GM19463 (cell line): ENCODE data around the gene PER2.
"Not testable (repeated sequence)": the region's sequence is repeated elsewhere in the genome, so short reads cannot be mapped to it uniquely, and the experiment has no call there.

Source experiments
- ATAC-seq: cut with Tn5 transposase; IDR thresholded peaks from one replicate; pipeline ENCODE4 v1.9.1; 2021; ENCODE audit warnings: mild to moderate bottlenecking, moderate library complexity; ENCODE audit not compliant: unreplicated experiment

The PER2 gene, protein sequence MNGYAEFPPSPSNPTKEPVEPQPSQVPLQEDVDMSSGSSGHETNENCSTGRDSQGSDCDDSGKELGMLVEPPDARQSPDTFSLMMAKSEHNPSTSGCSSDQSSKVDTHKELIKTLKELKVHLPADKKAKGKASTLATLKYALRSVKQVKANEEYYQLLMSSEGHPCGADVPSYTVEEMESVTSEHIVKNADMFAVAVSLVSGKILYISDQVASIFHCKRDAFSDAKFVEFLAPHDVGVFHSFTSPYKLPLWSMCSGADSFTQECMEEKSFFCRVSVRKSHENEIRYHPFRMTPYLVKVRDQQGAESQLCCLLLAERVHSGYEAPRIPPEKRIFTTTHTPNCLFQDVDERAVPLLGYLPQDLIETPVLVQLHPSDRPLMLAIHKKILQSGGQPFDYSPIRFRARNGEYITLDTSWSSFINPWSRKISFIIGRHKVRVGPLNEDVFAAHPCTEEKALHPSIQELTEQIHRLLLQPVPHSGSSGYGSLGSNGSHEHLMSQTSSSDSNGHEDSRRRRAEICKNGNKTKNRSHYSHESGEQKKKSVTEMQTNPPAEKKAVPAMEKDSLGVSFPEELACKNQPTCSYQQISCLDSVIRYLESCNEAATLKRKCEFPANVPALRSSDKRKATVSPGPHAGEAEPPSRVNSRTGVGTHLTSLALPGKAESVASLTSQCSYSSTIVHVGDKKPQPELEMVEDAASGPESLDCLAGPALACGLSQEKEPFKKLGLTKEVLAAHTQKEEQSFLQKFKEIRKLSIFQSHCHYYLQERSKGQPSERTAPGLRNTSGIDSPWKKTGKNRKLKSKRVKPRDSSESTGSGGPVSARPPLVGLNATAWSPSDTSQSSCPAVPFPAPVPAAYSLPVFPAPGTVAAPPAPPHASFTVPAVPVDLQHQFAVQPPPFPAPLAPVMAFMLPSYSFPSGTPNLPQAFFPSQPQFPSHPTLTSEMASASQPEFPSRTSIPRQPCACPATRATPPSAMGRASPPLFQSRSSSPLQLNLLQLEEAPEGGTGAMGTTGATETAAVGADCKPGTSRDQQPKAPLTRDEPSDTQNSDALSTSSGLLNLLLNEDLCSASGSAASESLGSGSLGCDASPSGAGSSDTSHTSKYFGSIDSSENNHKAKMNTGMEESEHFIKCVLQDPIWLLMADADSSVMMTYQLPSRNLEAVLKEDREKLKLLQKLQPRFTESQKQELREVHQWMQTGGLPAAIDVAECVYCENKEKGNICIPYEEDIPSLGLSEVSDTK (N-terminal part only)

DNA sequence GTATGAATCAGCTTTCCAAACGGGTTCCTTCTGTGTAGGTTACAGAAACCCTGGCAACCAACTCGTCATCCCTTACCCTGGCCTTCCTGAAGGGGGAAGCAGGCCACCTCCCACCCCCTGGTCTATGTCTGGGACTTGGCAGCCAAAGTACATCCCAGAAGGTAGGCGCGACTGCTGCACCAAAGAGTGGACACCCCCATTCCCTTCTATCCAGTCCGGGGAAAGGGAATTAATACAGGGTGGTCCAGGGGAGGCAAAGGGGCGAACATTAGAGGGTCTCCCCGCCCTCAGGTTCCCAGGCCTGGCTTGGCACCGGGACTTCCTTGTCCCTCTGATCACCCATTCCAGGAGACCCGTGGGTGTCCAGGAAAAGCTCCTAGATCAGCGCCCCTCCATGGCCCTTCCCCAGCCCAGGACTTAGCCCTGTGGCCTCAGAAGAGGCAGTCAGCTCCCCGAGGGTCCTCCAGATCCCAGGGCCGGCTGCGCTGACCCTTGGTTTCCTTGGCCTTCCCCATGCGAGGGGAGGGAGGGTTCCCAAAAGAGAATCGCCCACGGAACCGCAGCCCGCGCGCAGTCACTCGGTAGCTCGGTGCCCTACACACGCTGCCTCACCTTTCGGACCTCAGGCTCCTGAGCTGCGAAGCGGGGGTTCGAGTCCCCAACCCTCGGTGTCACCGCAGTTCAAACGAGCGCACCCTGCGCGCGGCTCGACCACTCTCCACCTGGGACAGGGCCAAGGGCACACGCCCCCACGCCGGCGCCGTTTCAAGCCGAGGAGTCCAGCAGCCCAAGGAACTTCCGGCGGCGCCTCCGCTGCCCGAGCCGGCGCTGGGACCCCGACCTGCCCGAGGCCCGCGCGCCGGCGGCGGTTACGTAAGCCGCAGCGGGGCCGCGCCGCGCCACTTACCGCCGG is at the start of gene PER2:
TSS of gene PER2 (minus strand) at position 874 of the 913 bp plus-strand sequence. CDS start 10,674 bp downstream, outside the sequence.
- ATAC-seq, result peak; percentile 27

DNA sequence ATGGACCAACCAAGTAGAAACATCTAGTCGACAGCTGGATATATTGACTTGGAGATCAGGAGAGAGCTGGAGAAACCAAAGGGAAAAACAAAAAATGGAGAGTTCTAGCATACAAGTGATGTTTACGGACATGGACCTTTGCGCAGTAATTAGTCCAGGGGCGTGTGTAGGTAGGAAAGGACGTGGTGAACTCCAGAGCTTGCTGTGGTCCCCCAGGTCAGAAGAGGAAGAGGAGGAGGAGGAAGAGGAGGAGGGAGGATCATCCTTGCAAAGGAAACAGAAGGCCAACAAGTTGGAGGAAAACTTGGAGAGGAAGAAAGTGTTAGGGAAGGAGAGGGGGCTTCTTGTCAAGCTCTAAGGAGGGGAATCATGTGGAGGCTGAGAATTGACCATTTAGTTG is 49.4 kb upstream of the PER2 start:
- ATAC-seq, result no peak

DNA sequence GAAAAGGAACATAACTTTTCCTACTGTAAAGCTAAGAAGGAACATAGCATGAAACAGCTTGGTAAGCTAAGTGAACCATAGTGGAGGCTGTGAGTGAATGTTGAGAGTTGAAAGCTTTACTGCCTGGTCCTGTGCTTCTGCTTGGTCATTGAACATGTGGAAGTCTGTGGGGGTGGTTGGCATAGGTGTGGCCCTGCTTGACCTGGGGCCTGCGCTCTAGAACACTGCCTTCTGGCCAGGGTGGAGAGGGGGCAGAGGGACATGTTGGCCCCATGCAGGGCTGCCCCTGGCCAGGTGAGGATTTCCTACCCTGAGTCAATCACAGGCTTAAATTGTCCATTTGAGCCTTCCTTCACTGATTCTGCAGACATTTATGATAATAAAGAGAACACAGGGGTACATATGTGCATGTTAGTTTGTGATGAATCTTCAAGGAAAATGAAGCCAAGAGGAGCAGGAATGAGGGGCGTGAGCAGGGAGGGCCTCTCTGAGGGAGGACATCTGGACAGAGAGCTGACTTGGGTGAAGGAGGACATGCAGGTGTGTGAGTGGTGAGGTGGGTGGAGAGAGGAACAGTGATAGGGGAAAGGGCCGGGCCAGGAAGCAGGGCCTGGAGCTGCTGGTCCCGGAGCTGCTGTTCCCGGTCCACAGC is 48.5 kb upstream of the PER2 start:
- no peak for ATAC-seq

DNA sequence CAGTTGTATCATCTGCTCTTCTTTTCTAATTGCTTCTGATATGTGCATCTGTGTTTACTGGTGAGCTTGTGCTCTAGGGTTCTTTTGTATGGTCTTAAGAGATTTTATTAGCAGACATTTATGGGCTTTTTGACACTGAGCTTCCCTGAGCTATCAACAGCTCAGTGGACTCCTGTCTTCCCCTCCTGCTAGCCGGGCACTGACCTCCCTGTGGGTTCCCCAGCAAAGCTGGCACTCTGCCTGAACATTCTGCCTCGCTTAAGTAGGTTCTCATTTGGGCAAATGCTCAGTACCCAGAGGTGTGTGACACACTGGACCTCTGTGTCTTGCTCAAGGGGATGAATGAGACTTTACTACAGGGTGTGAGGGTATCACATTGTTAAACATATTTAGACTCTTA is 47.7 kb upstream of the PER2 start:
- no peak for ATAC-seq

DNA sequence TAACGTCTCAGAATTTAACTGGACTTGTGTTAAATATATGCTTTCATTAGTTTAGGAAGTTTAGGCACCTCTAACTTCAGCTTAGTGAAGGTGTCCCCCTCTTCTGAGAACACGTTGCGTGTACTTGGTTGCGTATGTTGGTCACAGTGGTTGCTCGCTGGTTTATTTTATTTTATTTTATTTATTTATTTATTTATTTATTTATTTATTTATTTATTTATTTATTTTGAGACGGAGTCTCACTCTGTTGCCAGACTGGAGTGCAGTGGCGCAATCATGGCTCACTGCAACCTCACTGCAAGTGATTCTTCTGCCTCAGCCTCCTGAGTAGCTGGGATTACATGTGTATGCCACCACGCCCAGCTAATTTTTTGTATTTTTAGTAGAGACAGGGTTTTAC is 47.2 kb upstream of the PER2 start:
- not testable (repeated sequence) for ATAC-seq

- no peak for ATAC-seq
Measured at GRCh38 chr2:238334885-238335284, 46.5 kb upstream of the PER2 start.

DNA sequence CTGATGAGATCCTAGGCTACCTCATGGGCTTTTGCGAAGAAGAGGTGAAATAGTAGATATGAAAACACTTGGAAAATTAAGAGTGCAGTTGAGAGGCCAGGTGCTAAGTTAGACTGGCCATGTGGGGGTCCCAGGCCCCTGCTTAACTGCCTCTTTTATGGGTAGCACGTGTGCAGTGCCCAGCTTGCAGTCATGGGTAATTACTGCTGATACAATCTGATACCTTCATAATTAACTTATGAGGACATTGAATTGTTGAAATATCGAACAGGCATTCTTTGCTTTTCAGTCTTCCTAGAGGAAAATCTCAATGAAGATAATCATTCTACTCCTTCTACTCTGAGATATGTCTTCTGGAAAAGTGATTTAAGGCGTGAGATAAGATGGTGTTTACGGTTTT is 43.5 kb upstream of the PER2 start:
- ATAC-seq, result no peak

DNA sequence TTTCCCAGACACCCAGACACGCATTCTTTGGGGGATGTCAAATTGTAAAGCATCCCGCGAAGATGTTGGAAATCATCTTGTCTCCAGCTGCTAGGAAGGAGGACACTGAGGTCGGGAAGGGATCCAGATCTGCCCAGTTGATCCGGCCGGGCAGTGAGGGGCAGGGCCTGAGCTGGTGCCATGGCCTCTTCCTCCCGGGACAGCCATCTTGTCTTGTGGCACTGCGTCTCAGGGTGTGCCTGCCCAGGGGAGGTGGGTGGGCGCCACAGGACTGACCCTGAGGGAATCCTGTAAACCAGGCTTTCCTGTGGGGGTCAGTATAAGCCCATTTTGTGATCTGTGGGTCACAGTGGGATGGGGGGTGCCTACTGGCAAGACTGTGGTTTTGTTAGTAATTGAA is 42.0 kb upstream of the PER2 start:
- no peak for ATAC-seq

GRCh38 chr2:238327751-238328150 is 39.3 kb upstream of the PER2 start:
- no peak for ATAC-seq

DNA sequence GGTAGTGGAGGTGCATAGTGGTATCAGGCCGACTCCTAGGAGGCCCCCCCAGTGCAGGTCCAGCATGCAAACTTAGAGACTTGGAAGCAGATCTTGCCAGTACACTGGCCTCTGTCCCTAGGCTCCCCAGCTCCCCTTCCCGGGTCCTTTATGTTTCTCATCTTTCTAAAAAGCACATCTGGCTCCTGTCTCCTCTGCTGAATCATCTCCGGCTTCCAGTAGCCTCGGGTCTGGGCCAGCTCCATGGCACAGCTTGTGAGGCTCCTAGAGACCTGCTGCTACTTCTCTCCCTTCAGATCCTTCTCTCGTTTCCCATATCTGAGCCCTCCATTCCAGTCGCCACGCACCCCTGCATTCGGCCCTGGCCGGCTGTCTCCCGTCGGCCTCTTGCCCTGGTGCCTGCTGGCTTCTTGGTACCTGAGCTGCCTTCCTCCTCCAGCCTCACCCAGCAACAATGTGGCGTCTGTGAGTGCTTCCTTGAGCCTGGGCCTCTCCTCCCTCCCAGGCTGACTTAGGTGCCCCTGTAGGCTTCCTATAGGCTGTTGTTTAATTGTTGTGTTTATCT is 38.5 kb upstream of the PER2 start:
- ATAC-seq, result no peak

GRCh38 chr2:238325694-238326093 is 37.3 kb upstream of the PER2 start:
- ATAC-seq, result no peak

- ATAC-seq, result not testable (repeated sequence)
Measured at GRCh38 chr2:238324248-238324647, 35.8 kb upstream of the PER2 start.

DNA sequence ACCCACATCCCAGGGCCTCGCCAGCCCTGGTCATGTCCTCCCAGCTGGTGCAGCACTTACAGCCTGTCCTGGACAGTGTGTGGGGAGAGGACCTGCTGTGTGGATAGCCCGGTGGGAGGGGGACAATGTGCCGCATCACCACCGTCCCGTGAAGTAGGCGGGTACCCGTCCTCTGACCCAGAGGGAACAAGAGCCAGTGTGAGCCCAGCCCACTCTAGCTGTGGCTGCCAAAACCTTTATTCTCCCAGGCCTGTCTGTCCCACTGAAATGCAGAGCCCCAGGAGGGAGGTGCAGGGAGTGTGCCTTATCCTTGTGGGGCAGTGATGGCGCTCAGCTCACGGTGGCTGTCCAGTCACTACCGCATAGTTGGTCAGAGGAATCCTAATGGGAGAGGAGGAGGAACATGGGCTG is 33.6 kb upstream of the PER2 start:
- no peak for ATAC-seq

GRCh38 chr2:238321467-238321866 is 33.1 kb upstream of the PER2 start:
- ATAC-seq, result no peak

GRCh38 chr2:238320648-238321281 is 32.4 kb upstream of the PER2 start:
- peak; percentile 7 for ATAC-seq

GRCh38 chr2:238320246-238320647 is 31.8 kb upstream of the PER2 start, which contains the start of gene TRAF3IP1:
Gene TRAF3IP1 (plus strand): TSS chr2:238320518. CDS start chr2:238320663, 145 bp downstream.
- peak; percentile 98 for ATAC-seq

- ATAC-seq, result no peak
Measured at GRCh38 chr2:238315031-238315595, 26.7 kb upstream of the PER2 start.

DNA sequence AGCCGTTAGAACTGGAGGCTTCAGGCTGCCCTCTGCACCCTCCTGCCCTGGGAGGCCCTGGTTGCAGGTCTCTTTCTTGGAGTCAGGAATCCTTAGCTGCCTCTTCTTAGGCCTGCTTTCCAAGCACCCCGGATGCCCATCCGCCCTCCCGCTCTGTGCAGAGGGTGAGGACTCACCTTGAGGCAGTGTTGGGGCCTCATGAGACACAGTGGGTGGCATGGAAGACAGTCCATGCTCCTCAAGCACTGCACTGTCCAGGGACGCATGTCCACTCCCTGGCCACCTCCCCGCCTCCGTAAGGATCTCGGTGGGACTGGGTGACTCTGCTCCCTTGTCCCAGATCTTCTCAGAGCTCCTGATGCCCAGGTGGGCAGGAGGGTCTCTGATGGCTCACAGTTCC is 26.2 kb upstream of the PER2 start:
- ATAC-seq, result no peak
